Myometrial cell (primary cell): ENCODE results near the gene DGLUCY. TPM values are rescaled to one million over a fixed set of nuclear protein-coding genes. Genes with fewer than 3 reads are reported as not detected.

ENCODE experiments used
- total RNA-seq: library from RNA; depleted of rRNA; stranded (reverse); fragments of >200 nt; gene quantifications from 2 replicates; pipeline ENCODE4 v1.2.3, GENCODE V29; 2015

DGLUCY gene
- total RNA-seq = 25.3 and 44.1 TPM in 2 replicates

GRCh38 chr14:91113829-91114078, at the start of gene DGLUCY:
Gene DGLUCY, plus strand, starts transcription at chr14:91114073. Its CDS starts 46,222 bp downstream, at chr14:91160295.

GRCh38 chr14:91244501-91244901, 130.6 kb downstream of the DGLUCY start, which contains the start of gene GPR68:
Gene GPR68, minus strand, starts transcription at chr14:91244704. Its CDS starts 9,654 bp downstream, at chr14:91235050.

Other genes starting within 250 kb of the DGLUCY start
- gene RPS6KA5, start 53.4 kb upstream of the DGLUCY start, total RNA-seq = 0.29 and 2.8 TPM in 2 replicates
- gene GPR68, start 130.6 kb downstream of the DGLUCY start, total RNA-seq = under 0.01 TPM in 1 of 2 replicates, not detected in the other